Head of caudate nucleus (tissue), 42 donors: ENCODE results near the gene KCNK1.
"Not testable (repeated sequence)": the region's sequence is repeated elsewhere in the genome, so short reads cannot be mapped to it uniquely, and the experiment has no call there.

Source experiments
- DNase-seq, 42 donors: peaks; one replicate each; pipeline versions ENCODE4 v3.0.0 to v3.0.0-alpha.2; 2020 to 2021; ENCODE audit warnings: mixed read lengths in 7 of 42
- intact Hi-C: fragments of 100-400 bp; cut with DNase I; formaldehyde crosslinking; loops from one replicate; pipeline ENCODE4 v1.15.0; 2022

Gene KCNK1

DNA sequence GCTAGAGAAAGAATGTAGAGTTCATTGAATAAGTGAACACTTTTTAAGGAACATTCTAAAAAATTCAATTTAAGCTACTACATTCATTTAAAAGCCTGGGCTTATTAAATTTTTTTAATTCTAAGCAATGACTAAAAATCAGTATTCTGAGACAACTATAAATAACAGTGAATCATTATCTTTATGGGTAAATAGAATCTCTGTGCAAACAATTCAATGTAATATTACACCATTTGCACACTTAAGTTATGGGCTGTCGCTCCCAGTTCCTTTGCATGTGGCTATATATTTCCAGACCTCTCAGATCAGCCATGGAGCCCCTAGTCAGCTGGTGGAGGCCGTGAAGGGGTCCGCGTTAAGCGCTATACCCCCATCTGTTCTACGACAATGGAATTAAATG, 65.1 kb downstream of the KCNK1 start:
- intact Hi-C loops = no loop called here
- no peak for DNase-seq

DNA sequence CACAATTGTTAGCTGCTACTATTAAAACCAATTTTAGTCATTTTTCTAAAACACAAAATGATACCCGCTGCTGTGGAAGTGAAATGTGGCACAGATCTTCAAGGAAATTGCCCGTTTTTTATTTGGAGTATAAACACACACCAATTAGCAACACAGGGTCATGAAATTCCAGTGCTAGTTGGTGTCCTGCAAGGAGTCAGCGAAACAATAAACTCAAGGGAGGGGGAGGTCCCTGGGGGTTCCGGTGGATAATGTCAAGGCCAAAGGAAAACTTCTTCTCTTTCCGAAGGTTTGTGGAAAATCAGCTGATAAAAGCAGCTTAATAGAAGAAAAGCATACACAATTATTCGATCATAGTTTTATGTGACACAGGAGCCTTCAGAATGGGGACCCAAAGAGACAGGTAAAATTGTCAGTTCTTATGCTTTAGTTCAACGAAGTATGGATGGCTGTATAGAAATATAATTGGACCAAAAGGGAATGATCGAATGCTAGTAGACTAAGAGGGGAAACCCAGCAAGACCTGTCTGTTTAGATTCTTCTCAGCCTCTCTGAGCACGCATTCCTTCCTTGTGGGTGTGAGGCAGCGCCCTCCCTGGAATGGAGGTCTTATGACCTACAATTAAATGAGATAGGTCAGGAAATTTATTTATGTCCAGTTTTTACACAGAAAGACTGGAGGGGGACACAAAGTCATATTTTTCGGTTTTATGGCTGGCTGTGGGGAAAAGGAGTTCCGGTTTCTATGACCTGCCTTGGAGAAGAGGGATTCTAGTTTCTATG, 65.9 kb downstream of the KCNK1 start:
- DNase-seq = no peak
- intact Hi-C loops = no loop called here

DNA sequence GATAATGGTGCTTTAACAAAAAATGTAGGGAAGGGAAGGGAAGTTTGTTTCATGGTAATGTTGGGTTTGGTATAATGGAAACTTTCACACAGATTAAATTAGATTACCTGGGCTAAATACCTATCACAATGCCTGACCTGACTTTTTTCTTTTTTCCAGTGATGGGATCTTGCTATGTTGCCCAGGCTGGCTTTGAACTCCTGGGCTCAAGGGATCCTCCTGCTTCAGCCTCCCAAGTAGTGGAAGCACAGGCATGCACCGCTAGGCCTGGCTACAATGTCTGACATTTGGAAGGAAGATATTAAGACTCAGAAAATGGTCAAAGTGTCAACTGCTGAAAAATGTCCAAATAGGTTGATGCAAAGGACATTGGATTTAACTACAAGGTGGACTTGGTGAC, 67.4 kb downstream of the KCNK1 start:
- intact Hi-C loops = no loop called here
- DNase-seq = no peak

DNA sequence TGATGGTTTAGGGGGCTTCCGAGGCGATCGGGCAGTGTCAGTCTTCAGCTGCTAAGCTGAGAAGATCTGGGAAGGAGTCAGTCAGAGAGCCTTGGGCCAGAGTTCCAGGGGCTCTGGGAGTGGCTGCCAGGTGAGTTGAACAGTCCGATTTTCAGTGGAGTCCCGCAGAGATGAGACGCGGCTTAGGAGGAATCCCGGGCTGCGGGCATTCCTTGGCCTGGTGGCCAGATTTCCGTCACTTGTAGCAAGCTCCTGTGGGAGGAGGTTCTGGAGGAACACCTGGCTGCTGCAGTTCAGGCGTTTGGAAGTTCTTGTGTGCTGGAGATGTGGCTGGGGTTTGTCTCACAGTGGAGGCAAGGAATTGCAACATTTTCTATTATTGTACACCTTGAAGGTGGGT, 72.7 kb downstream of the KCNK1 start:
- DNase-seq = not testable (repeated sequence)

DNA sequence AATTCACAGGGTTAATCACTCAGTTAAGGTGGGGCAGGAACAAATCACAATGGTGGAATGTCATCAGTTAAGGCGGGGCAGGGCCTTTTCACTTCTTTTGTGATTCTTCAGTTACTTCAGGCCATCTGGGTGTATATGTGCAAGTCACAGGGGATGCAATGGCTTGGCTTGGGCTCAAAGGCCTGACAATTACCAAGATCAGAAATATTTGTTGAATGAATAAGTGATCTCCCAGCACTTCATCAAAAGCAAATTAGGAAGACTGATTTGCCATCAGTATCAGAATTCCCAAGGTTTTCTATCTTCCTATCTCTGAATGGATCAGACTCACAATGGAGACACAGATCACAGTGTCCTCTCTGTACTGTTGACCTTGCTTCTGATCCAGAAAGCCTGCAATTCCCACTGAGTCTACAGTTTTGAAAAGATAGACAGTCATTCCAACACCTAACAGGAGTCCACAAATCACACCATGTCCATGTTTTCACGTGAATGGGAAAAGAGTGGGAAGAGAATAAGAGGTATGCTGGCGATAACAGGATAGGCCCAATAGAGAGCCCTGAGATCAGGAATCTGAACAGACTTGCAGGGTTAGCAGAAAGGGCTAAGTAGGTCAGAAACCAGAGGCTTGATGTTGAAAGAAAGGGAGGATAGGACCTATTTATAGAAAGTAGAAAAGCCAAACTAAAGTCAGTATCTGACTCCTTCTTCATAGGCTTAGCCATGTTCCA, 75.3 kb downstream of the KCNK1 start:
- intact Hi-C loops = no loop called here
- no peak for DNase-seq

More for the DNA sequence above, 72.7 kb downstream of the KCNK1 start:
- intact Hi-C loops = not testable (repeated sequence)

DNA sequence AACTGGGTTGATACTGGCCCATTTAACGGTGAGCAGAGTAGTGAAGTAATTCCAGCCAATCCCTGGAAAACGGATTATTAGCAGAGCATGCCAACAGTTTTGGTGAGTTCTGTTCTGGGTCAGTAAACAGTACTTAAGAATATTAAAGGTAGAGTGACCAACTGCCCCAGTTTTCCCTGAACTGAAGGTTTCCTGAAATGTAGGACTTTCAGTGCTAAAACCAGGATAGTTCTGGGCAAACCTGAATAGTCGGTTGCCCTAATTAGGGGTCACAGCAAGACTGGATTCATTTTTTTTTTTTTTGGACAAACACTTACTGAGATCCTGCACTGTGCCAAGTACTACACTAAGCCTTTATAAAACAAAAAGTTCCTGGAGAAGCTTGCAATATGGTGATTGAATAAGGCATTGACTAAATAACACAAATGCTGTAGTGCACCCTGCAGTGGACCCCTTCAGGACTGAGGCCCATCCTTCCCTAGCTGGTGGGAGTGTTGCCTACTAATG, 75.9 kb downstream of the KCNK1 start:
- intact Hi-C loops = no loop called here
- DNase-seq = no peak

DNA sequence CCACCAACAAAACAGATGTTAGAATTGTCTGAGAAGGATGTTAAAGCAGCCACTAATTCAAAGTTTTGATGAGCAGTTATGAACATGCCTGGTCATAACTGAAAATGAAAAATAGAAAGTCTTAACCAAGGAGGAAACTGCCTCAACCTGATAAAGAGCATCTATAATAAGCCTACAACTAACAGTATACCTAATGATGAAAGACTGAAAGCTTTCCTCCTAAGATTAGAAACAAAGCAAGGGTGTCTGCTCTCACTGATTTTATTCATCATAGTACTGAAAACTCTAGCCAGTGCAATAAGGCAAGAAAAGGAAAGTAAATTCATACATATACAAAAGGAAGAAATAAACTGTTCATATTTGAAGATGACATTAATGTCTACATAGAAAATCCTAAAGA, 82.0 kb downstream of the KCNK1 start:
- intact Hi-C loops = no loop called here
- no peak for DNase-seq

DNA sequence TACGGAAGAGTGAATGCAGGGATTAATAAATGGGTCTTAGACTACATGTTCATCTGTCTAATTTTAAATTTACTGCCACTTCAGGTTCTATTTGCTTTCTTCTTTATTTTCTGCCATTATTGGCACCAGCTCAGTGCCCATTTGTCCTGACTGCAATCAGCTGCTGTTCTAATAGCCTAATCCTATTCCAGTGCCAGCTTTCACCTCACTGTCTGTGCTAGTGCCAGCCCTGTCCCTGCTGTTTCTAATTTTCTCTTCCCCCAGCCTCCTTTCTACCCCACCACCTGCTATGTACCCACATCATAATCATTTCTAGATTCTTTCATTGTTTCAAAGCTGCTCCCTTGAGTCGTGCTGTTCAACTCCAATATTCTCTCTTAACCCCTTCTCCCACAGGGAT, 86.4 kb downstream of the KCNK1 start:
- no peak for DNase-seq
- intact Hi-C loops = no loop called here

DNA sequence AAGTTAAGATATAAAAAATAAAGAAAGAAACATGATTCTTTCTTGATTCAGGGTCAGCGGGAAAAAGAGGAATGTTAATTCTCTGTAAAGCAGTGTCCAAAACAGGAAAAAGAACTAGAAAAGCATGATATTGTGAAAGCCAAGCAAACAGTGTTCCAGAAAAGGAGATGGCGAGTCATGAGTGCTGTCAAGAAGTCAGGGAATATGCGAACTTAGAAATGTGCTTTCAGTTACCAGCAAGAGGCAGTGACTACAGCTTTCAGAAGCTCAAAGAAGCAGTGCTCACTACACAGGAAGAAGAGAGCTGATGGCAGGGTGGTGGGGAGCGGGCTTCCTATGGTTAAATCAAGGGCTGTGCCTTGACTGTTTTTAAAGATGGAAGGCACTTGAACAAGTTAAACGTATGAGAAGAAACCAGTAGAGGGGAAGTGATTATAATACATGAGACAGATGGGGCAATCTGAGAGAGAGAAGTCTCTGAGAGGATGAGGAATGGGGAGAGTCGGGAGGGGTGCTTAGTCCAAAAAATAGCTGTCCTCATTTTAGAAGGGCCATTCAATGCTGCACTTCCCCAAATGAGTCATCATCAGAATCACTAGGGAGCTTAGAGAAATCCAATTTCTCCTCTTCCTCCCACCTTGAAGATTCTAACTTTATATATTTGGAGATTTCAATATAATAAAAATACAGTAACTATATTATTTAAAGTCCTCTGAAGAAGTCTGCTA, 90.4 kb downstream of the KCNK1 start:
- intact Hi-C loops = no loop called here
- no peak for DNase-seq

DNA sequence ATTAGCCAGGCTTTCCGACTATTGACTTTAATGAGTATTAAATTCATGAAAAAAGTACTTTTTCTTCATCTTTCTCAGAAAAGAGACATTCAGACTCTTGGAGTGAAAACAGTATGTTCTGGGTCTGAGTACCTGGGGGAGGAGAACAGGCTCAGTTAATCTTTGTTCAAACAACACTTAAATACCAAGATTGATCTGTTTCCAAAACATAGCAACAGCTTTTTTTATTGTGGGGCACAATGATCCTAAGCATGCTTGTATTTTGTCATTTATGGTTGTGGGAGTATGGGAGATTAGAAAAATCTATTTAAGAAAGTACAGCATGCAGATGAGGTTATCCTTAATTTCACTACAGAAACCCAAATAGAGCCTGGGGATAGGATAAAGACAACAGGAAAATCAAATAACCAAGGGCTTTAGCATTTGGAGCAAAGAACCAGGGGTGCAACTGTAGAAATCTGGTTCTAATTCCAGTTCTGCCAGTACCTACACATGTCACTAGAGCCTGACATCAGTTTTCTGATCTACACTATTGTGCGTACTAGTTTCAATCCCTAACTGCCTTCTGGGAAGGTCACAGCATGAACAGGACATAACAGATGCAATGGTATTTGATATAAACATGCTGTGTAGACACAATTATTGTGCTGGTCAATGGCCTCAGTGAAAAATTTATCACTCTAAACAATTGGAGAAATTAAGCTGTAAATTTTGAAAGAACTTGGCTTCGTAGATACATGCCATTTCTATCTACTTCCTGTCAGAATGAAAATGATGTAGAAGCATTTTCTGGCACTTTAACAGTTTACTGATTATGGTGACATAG, 91.2 kb downstream of the KCNK1 start:
- no peak for DNase-seq
- intact Hi-C loops = no loop called here

DNA sequence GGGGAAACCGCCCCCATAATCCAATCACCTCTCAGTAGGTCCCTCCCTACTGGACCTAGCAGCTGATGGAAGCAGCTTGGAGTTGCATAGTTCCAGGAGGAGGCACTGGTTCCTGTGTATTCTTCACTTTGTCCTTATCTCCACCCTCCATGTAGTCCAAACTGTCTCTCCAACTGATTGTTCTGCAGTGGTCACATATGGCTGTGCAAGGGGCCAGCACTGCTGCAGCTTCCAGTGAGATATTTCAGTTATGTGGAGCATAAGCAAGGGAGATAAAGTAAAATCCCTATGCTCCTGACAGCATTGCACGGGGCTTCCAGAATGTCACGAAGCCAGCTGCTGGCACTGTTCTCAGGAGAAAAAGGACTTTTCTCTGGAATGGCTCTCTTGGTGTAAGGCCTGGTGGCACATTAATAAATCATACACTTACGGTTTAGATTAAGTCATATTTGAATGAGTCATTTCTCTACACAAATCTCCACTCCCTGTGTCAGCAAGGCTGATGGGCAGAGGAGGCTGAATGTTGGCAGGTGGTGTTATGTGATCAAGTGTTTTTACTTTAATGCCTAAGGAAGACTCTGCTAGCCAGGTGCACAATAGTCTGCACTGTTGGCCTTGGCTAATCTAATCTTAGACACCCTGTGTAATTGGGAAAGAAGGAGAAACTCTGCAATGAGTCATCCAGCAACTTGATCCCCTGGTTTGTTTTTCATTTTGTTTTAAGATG, 93.4 kb downstream of the KCNK1 start:
- peak in 16 of 42 donors; percentile 3 to 67 (median 30) for DNase-seq
- intact Hi-C loops = no loop called here

DNA sequence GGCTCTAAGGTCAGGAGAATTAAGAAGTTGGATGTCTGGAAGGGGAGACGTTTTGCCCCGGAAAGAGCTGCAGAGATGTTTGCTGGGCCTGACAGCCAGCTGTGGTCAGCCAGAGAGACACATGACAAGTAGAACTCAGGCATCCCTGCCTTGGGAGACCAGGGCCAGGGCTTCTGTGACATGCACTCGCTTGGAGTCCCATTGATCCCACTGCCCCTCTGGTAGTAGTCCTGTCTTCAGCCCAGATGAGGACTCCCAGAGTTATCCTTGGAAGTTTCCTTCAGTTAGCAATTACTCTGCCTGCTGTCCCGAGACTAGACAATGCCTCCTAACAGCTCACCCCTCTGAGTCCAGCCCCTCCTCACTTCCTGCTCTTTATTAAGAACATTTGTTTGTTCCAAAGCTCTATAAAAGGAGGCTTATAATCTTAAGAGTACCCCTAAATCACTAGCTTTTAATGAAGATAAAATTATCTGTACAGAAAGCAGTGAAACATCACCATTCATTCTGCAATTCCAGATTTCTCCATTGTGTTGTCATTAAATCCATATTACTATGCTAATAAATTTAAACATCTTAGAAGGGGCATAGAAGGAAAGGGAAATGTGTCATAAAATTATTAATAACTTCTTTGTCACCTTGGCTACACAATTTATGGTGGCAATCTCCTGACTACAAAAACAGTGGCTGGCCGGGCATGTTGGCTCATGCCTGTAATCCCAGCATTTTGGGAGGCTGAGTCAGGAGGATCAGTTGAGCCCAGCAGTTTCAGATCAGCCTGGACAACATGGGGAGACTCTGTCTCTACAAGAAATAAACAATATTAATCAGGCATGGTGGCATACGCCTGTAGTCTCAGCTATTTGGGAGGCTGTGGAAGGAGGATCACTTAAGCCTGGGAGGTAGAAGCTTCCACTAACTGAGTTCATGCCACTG, 94.2 kb downstream of the KCNK1 start:
- intact Hi-C loops = no loop called here
- peak in 3 of 42 donors; percentile 6 to 29 (median 18) for DNase-seq

DNA sequence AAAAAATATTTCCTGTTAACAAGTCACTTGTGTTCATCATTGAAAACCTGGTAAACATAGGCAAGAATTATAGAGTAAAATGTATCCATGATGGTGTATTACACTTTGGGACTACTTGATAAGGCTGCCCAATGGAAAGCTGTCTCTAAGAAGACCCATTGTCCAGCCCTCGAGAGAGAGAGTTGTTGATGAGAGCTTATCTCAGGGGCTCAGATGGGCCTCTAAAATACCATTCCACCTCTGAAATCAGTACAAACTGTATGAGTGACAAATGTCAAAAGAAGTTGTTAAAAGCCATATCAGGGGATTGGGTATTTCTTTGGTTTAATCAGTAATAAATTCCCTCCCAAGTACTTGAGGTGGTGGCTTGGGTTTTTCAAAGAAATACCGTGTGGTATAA, 96.1 kb downstream of the KCNK1 start:
- intact Hi-C loops = no loop called here
- DNase-seq = no peak

DNA sequence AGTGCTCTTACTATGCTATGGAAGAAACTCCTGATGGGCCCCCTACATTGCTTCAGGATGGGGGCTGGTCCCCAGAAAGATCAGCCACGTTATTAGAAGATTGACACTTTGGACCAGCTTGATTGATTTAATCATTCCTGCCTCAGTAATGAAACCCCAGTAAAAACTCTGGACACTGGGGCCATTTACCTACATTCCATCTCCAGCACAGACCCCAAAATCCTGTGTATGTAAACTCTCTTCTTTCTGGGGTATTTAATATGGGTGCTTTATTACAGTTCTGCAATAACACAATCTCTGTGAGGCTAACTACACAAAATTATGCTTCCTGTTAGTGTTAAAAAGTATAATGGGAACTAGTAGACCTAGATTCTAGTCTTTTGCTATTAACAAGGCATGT, 96.6 kb downstream of the KCNK1 start:
- intact Hi-C loops = no loop called here
- no peak for DNase-seq

DNA sequence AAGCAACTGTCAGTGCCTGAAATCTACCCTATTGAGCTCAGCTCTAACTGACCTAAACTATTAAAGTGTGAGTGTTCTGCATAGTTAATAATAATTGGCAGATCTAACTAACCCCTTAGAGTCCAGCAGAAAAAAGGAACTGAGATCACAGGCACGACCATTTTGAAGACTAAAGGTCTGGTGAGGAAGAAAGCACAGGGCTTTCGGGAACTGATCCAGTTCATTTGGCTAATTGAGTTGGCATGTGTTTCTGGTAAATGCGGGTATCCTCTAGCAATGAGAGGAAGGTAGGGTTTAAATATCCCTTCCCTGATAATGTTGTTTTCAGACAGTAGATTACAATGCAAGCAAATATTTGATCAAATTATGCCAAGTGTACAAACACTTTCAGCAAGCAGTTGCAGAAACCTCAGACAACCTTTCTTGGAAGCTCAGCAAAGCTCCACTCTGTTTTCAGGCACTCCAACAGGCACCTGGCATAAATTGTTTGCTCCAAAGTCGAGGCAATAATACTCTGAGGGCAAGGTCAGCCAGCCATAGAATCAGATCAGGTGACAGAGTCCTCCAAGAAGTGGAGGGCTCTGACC, 100.8 kb downstream of the KCNK1 start:
- DNase-seq = no peak
- intact Hi-C loops = no loop called here

DNA sequence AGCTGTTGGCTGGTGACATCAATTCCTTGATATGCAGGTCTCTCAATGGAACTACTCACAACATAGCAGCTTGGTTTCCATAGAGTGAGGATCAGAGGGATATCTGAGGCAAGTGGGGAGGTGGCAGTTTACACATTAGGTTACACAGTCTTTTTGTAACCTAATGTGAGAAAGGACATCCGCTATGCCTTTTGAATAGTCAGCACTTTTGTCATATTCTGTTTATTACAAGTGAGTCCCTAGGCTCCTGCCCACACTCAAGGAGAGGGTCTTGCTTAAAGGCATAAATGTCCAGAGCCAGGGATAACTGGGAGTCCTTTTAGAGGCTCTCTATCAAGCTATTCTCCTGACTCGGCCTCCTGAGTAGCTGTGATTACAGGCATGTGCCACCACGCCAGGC, 104.2 kb downstream of the KCNK1 start:
- intact Hi-C loops = no loop called here
- DNase-seq = no peak
